DND-41 (cell line): Measurements from ENCODE around the gene DCAF11.

Experiments
- ATAC-seq: fragments of 200-7000 bp; cut with Tn5 transposase; 3 replicates; pipeline ENCODE4 v1.9.1; 2021; ENCODE audit warnings: low read depth; ENCODE audit not compliant: insufficient read depth
- DNase-seq: peaks from one replicate; pipeline ENCODE4 v3.0.0-alpha.2; 2020
- H2AFZ ChIP-seq: 2 replicates; pipeline ENCODE4 v1.6.0; 2012; ENCODE audit warnings: low read depth, low read length
- H3K27ac ChIP-seq: 2 replicates; pipeline ENCODE4 v1.5.1; 2012; ENCODE audit warnings: low read length, inconsistent platforms
- H3K27me3 ChIP-seq: fragments of 200-600 bp; sonication (generic); 2 replicates; pipeline ENCODE4 v1.6.0; 2012; ENCODE audit warnings: low read length, mild to moderate bottlenecking, inconsistent platforms; ENCODE audit not compliant: insufficient read depth, poor library complexity
- H3K36me3 ChIP-seq: 2 replicates; pipeline ENCODE4 v1.5.1; 2012; ENCODE audit warnings: low read length, inconsistent platforms; ENCODE audit not compliant: insufficient read depth
- H3K4me1 ChIP-seq: 2 replicates; pipeline ENCODE4 v1.5.1; 2012; ENCODE audit warnings: mild to moderate bottlenecking, low read length; ENCODE audit not compliant: insufficient read depth
- H3K4me2 ChIP-seq: 2 replicates; pipeline ENCODE4 v1.6.0; 2012; ENCODE audit warnings: mild to moderate bottlenecking, moderate library complexity, low read length, inconsistent platforms; ENCODE audit not compliant: insufficient read depth
- H3K4me3 ChIP-seq, 2 experiments: fragments of 200-600 bp in 1 of 2; shearing (Covaris generic) in 1 of 2; 2 replicates each; pipeline ENCODE4 v1.5.1; 2012 to 2016; ENCODE audit warnings: inconsistent platforms in 2 of 2, low read length in 2 of 2, mild to moderate bottlenecking in 2 of 2, low read depth in 1 of 2, moderate library complexity in 1 of 2
- H3K79me2 ChIP-seq: 2 replicates; pipeline ENCODE4 v1.6.0; 2012; ENCODE audit warnings: low read length, inconsistent platforms; ENCODE audit not compliant: insufficient read depth
- H3K9ac ChIP-seq: 2 replicates; pipeline ENCODE4 v1.6.0; 2012; ENCODE audit warnings: low read depth, mild to moderate bottlenecking, inconsistent platforms, low read length, moderate library complexity
- H3K9me3 ChIP-seq: 2 replicates; pipeline ENCODE4 v1.5.1; 2012; ENCODE audit warnings: low read length, moderate library complexity, mild to moderate bottlenecking, inconsistent platforms; ENCODE audit not compliant: insufficient read depth, severe bottlenecking
- H4K20me1 ChIP-seq: 2 replicates; pipeline ENCODE4 v1.6.0; 2012; ENCODE audit warnings: low read length; ENCODE audit not compliant: insufficient read depth
- EZH2 ChIP-seq: IDR thresholded peaks from 3 replicates; pipeline ENCODE4 v1.6.1; 2012; ENCODE audit warnings: borderline replicate concordance, low read depth, mild to moderate bottlenecking, moderate library complexity, low read length, inconsistent platforms; ENCODE audit not compliant: severe bottlenecking
- TF ChIP-seq, protein P1 (sequence below): IDR thresholded peaks from 2 replicates; pipeline ENCODE4 v1.5.1; 2012; ENCODE audit warnings: borderline replicate concordance, low read length, moderate library complexity, mild to moderate bottlenecking; ENCODE audit not compliant: poor library complexity, severe bottlenecking; ENCODE audit errors: extremely low read depth

Gene DCAF11

GRCh38 chr14:24129410-24129998 lies 14.9 kb downstream of the DCAF11 start:
- no peak overlapping the region for H2AFZ ChIP-seq
- no peak overlapping the region for H3K9ac ChIP-seq
- no peak overlapping the region for H3K4me2 ChIP-seq
- no peak overlapping the region for H3K4me3 ChIP-seq
- H3K36me3 ChIP-seq: no peaks in the 10 kb centered on the region
- no peaks in the 10 kb centered on the region for H3K9me3 ChIP-seq
- H3K27me3 ChIP-seq: no peaks in the 10 kb centered on the region
- TF ChIP-seq, protein P1, sequence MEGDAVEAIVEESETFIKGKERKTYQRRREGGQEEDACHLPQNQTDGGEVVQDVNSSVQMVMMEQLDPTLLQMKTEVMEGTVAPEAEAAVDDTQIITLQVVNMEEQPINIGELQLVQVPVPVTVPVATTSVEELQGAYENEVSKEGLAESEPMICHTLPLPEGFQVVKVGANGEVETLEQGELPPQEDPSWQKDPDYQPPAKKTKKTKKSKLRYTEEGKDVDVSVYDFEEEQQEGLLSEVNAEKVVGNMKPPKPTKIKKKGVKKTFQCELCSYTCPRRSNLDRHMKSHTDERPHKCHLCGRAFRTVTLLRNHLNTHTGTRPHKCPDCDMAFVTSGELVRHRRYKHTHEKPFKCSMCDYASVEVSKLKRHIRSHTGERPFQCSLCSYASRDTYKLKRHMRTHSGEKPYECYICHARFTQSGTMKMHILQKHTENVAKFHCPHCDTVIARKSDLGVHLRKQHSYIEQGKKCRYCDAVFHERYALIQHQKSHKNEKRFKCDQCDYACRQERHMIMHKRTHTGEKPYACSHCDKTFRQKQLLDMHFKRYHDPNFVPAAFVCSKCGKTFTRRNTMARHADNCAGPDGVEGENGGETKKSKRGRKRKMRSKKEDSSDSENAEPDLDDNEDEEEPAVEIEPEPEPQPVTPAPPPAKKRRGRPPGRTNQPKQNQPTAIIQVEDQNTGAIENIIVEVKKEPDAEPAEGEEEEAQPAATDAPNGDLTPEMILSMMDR: no peak
- no peak for TF ChIP-seq EZH2
- H4K20me1 ChIP-seq: no peaks in the 10 kb centered on the region
- DNase-seq: no peak
- no peak for ATAC-seq
- no peaks in the 10 kb centered on the region for H3K4me1 ChIP-seq
- no peak overlapping the region for H3K27ac ChIP-seq
- H3K79me2 ChIP-seq: no peaks in the 10 kb centered on the region

DNA sequence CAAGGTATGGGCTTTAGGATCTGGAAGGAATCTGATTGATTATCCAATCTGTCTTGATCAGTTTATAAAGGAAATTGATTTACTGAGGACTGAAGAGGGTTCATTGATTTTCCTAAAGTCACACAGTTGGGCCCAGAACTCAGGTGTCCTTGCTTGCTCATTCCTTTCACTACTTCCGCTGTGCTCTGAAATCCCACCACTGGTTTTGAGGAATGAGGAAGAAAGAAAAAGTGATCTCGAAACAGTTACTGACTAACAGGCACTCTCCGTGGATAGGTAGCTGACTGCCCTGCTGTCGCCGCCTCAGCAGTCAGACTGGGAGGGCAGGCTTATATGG lies 15.8 kb downstream of the DCAF11 start, which contains the start of gene FITM1:
Gene FITM1, plus strand, starts transcription at position 280 of the 337 bp plus-strand sequence. CDS start 905 bp downstream, outside the sequence.
- Histone ChIP-seq H3K4me2 (no peak within 1 kb of the TSS), H3K27ac (no peak within 1 kb of the TSS), H4K20me1 (no peaks in the 10 kb centered on the region), H3K36me3 (no peaks in the 10 kb centered on the region), H3K9me3 (no peaks in the 10 kb centered on the region), H3K4me1 (peaks cover 2% of the 10 kb centered on the region), H3K4me3 (no peak within 1 kb of the TSS), H3K9ac (no peak within 1 kb of the TSS), H2AFZ (no peak within 1 kb of the TSS), H3K79me2 (no peaks in the 10 kb centered on the region), H3K27me3 (no peaks in the 10 kb centered on the region)
- DNase-seq (no peak), ATAC-seq (no peak)
- TF ChIP-seq EZH2: no peak
- TF ChIP-seq, protein P1: no peak

DNA sequence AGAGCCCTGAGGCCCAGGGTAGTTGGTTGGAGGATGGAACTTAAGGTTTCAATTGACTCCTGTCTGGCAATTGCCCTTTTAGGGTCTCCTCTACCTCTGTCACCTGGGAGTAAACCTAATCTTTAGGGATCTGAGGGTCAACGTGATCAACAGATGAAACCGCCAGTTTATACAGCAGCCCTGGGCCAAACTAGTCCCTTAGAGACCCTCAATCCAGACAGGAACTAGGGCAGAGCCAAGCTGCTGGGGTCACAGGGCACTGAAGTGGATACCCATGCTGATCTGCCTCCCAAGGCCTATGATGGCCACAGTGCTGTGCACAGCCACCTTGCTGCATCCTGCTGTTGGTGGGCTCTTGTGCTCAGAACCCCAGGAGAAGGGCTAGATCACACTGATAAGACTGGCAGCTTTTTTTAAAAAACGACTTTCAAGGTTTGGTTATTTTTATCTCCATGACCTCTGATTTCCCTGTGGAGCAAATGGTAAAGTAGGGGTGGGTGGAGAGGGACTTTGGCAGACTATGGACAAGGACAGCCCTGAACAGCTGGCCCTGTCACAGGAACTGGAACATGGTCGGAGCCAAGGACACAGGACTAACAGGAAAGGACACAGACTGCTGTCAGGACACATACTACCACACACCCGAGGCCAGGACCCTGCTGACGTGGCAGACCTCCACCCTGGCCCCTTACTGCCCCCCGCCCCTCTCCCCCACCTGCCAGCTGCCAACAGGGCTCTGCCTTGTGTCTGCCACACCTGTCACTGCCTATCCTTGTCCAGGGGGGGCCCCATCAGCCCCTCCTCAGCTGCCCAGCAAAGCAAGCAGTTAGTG lies 16.4 kb downstream of the DCAF11 start:
- TF ChIP-seq EZH2: no peak
- TF ChIP-seq, protein P1: no peak
- ATAC-seq (no peak), DNase-seq (no peak)
- no peak overlapping the region for H2AFZ ChIP-seq
- H3K79me2 ChIP-seq: no peaks in the 10 kb centered on the region
- H3K4me2 ChIP-seq: no peak overlapping the region
- H3K27ac ChIP-seq: no peak overlapping the region
- H4K20me1 ChIP-seq: no peaks in the 10 kb centered on the region
- no peak overlapping the region for H3K9ac ChIP-seq
- no peaks in the 10 kb centered on the region for H3K27me3 ChIP-seq
- no peak overlapping the region for H3K4me3 ChIP-seq
- no peaks in the 10 kb centered on the region for H3K36me3 ChIP-seq
- peaks cover 7% of the 10 kb centered on the region for H3K4me1 ChIP-seq
- no peaks in the 10 kb centered on the region for H3K9me3 ChIP-seq
